Fibroblast of mammary gland (primary cell): ENCODE data around the gene BCL2.
A peak's percentile ranks its signal among the peaks of the same experiment; 100 is the strongest.
"Not testable (repeated sequence)": the region's sequence is repeated elsewhere in the genome, so short reads cannot be mapped to it uniquely, and the experiment has no call there.

Experiments used
- DNase-seq: peaks from one replicate; pipeline ENCODE4 v3.0.0-alpha.2; 2010; ENCODE audit warnings: low read depth
- H3K4me3 ChIP-seq: 2 replicates; pipeline ENCODE4 v1.5.1; 2011; ENCODE audit warnings: low read depth, mild to moderate bottlenecking, low read length, moderate library complexity; ENCODE audit not compliant: control insufficient read depth
- CTCF ChIP-seq: conservative IDR thresholded peaks from 2 replicates; pipeline ENCODE4 v1.5.1; 2011; ENCODE audit warnings: low read depth, low read length, inconsistent platforms; ENCODE audit not compliant: control insufficient read depth, insufficient read depth

Gene BCL2

GRCh38 chr18:63319383-63320122 lies at the start of gene BCL2:
Gene BCL2 (minus strand): TSS chr18:63319769.
- H3K4me3 ChIP-seq = peak within 1 kb of the TSS; percentile 79
- DNase-seq = peak; percentile 36
- TF ChIP-seq CTCF = no peak

- peak; percentile 52 for DNase-seq
- H3K4me3 ChIP-seq = peak overlapping the region; percentile 71
- TF ChIP-seq CTCF = no peak
Observed at GRCh38 chr18:63368611-63369010, 49.0 kb upstream of the BCL2 start.

- peak within 1 kb of the TSS; percentile 86 for H3K4me3 ChIP-seq
- no peak for TF ChIP-seq CTCF
- peak; percentile 98 for DNase-seq
Observed at GRCh38 chr18:63367053-63367953, 47.7 kb upstream of the BCL2 start, which contains the start of gene KDSR. Gene KDSR (minus strand): TSS chr18:63367206. CDS start chr18:63367118, 88 bp downstream.

- H3K4me3 ChIP-seq = peak overlapping the region; percentile 86
- TF ChIP-seq CTCF = no peak
- peak; percentile 70 for DNase-seq
Observed at GRCh38 chr18:63366213-63367052, 46.9 kb upstream of the BCL2 start.

- no peak for TF ChIP-seq CTCF
- DNase-seq = no peak
- peak overlapping the region; percentile 86 for H3K4me3 ChIP-seq
Observed at GRCh38 chr18:63365876-63366212, 46.3 kb upstream of the BCL2 start.

GRCh38 chr18:63363951-63364350 lies 44.4 kb upstream of the BCL2 start:
- no peak overlapping the region for H3K4me3 ChIP-seq
- no peak for DNase-seq

GRCh38 chr18:63363420-63363819 lies 43.9 kb upstream of the BCL2 start:
- not testable (repeated sequence) for H3K4me3 ChIP-seq, DNase-seq

More at GRCh38 chr18:63363951-63364350, 44.4 kb upstream of the BCL2 start:
- TF ChIP-seq CTCF = no peak
